GM23338 (cell line): ENCODE data around the gene GALNT6. TPM values are rescaled to one million over a fixed set of nuclear protein-coding genes. Genes with fewer than 3 reads are reported as not detected.

Source experiments
- ATAC-seq: fragments of 200-7000 bp; cut with Tn5 transposase; 3 replicates; pipeline ENCODE4 v1.9.1; 2020
- DNase-seq: peaks from one replicate; pipeline ENCODE4 v3.0.0-alpha.2; 2015; ENCODE audit warnings: low spot score
- H2AFZ ChIP-seq: fragments of 200-600 bp; sonication (generic); 2 replicates; pipeline ENCODE4 v1.8.0; 2016; ENCODE audit warnings: antibody characterized with exemption, mild to moderate bottlenecking, moderate library complexity
- H3F3A ChIP-seq: fragments of 200-600 bp; sonication (generic); replicated peaks from 2 replicates; pipeline ENCODE4 v1.8.0; 2017; ENCODE audit warnings: antibody characterized with exemption, mixed run types, low read depth
- H3K27ac ChIP-seq: fragments of 200-600 bp; sonication (generic); 2 replicates; pipeline ENCODE4 v1.6.1; 2016; ENCODE audit warnings: low read depth
- H3K27me3 ChIP-seq: fragments of 200-600 bp; sonication (generic); 2 replicates; pipeline ENCODE4 v1.8.0; 2016; ENCODE audit warnings: mild to moderate bottlenecking, mixed run types, moderate library complexity; ENCODE audit not compliant: insufficient read depth
- H3K36me3 ChIP-seq: fragments of 200-600 bp; sonication (generic); 2 replicates; pipeline ENCODE4 v1.8.0; 2016; ENCODE audit warnings: mild to moderate bottlenecking; ENCODE audit not compliant: insufficient read depth
- H3K4me1 ChIP-seq: fragments of 200-600 bp; sonication (generic); 2 replicates; pipeline ENCODE4 v1.8.0; 2016; ENCODE audit warnings: mild to moderate bottlenecking, moderate library complexity; ENCODE audit not compliant: insufficient read depth
- H3K4me2 ChIP-seq: fragments of 200-600 bp; sonication (generic); 2 replicates; pipeline ENCODE4 v1.7.1; 2017; ENCODE audit warnings: mixed run types
- H3K4me3 ChIP-seq: fragments of 200-600 bp; sonication (generic); 2 replicates; pipeline ENCODE4 v1.6.1; 2016; ENCODE audit warnings: mixed run types
- H3K79me2 ChIP-seq: fragments of 200-600 bp; sonication (generic); replicated peaks from 2 replicates; pipeline ENCODE4 v1.8.0; 2017; ENCODE audit warnings: mild to moderate bottlenecking; ENCODE audit not compliant: insufficient read depth
- H3K9me2 ChIP-seq: fragments of 200-600 bp; sonication (generic); 2 replicates; pipeline ENCODE4 v1.8.0; 2017; ENCODE audit not compliant: insufficient read depth
- H4K20me1 ChIP-seq: fragments of 200-600 bp; sonication (generic); replicated peaks from 2 replicates; pipeline ENCODE4 v1.8.0; 2017; ENCODE audit warnings: mild to moderate bottlenecking; ENCODE audit not compliant: insufficient read depth
- H3K27ac Mint-ChIP-seq: 2 replicates; pipeline ENCODE4 v1.8.0; 2020; ENCODE audit warnings: inconsistent platforms, mild to moderate bottlenecking, moderate library complexity, mixed read lengths
- H3K27me3 Mint-ChIP-seq: 3 replicates; pipeline ENCODE4 v1.8.0; 2022; ENCODE audit warnings: low read depth, mild to moderate bottlenecking, moderate library complexity, mixed read lengths, inconsistent platforms; ENCODE audit not compliant: insufficient read depth, poor library complexity
- H3K36me3 Mint-ChIP-seq: 3 replicates; pipeline ENCODE4 v1.8.0; 2021; ENCODE audit warnings: low read depth, mild to moderate bottlenecking, inconsistent platforms, moderate library complexity, mixed read lengths
- H3K4me1 Mint-ChIP-seq: 3 replicates; pipeline ENCODE4 v1.8.0; 2020; ENCODE audit warnings: mild to moderate bottlenecking, inconsistent platforms, mixed read lengths
- H3K4me3 Mint-ChIP-seq: 3 replicates; pipeline ENCODE4 v1.8.0; 2021; ENCODE audit warnings: moderate library complexity, mild to moderate bottlenecking, inconsistent platforms, mixed read lengths
- H3K9me3 Mint-ChIP-seq: 3 replicates; pipeline ENCODE4 v1.8.0; 2020; ENCODE audit warnings: moderate library complexity, mild to moderate bottlenecking, inconsistent platforms, mixed read lengths
- CREB1 ChIP-seq: fragments of 250-450 bp; sonication (Bioruptor Pico); IDR thresholded peaks from 2 replicates; pipeline ENCODE4 v1.5.0; 2020; ENCODE audit warnings: low read depth, mild to moderate bottlenecking, moderate library complexity
- CTCF ChIP-seq, 2 experiments: fragments of 200-600 bp in 1 of 2; sonication (generic) in 1 of 2; conservative IDR thresholded peaks; 2 replicates each; pipeline versions ENCODE4 v1.5.1 to v1.6.1; 2016 to 2017; ENCODE audit warnings: antibody characterized with exemption in 2 of 2, low read depth in 2 of 2, mild to moderate bottlenecking in 2 of 2, moderate library complexity in 1 of 2
- ETS1 ChIP-seq: IDR thresholded peaks from 2 replicates; pipeline ENCODE4 v1.6.1; 2016; ENCODE audit warnings: antibody characterized with exemption
- EZH2 ChIP-seq: fragments of 200-600 bp; sonication (generic); IDR thresholded peaks from one replicate; pipeline ENCODE4 v1.8.0; 2017; ENCODE audit warnings: antibody characterized with exemption, mild to moderate bottlenecking, low read depth; ENCODE audit not compliant: unreplicated experiment
- EZH2phosphoT487 ChIP-seq: fragments of 200-600 bp; sonication (generic); IDR thresholded peaks from one replicate; pipeline ENCODE4 v1.8.1; 2018; ENCODE audit warnings: antibody characterized with exemption; ENCODE audit not compliant: unreplicated experiment
- JUNB ChIP-seq: IDR thresholded peaks from one replicate; pipeline ENCODE4 v1.6.1; 2016; ENCODE audit warnings: antibody characterized with exemption; ENCODE audit not compliant: unreplicated experiment
- NANOG ChIP-seq: IDR thresholded peaks from 2 replicates; pipeline ENCODE4 v1.6.1; 2016; ENCODE audit warnings: antibody characterized with exemption, borderline replicate concordance
- POLR2AphosphoS5 ChIP-seq: IDR thresholded peaks from 2 replicates; pipeline ENCODE4 v1.6.1; 2016; ENCODE audit warnings: antibody characterized with exemption, low read depth
- STAT1 ChIP-seq: IDR thresholded peaks from one replicate; pipeline ENCODE4 v1.6.1; 2016; ENCODE audit warnings: antibody characterized with exemption; ENCODE audit not compliant: unreplicated experiment
- ZNF114 ChIP-seq: fragments of 250-450 bp; sonication (Bioruptor Pico); IDR thresholded peaks from 2 replicates; pipeline ENCODE4 v1.5.0; 2020; ENCODE audit warnings: mild to moderate bottlenecking, moderate library complexity
- ZNF331 ChIP-seq: fragments of 250-450 bp; sonication (Bioruptor Pico); IDR thresholded peaks from 2 replicates; pipeline ENCODE4 v1.5.0; 2020; ENCODE audit warnings: low read depth, mild to moderate bottlenecking, moderate library complexity
- ZNF462 ChIP-seq: fragments of 250-450 bp; sonication (Bioruptor Pico); IDR thresholded peaks from 2 replicates; pipeline ENCODE4 v1.5.0; 2020; ENCODE audit warnings: mild to moderate bottlenecking, moderate library complexity
- polyA plus RNA-seq: library from polyadenylated mRNA; unstranded; fragments of >200 nt; fragmentation: Nextera tagmentation; extraction: Ambion mirVana; gene quantifications from 2 replicates; pipeline ENCODE4 v1.2.1, GENCODE V29; 2016
- total RNA-seq: library from RNA; depleted of rRNA; stranded (reverse); fragments of >200 nt; shearing (Covaris generic); gene quantifications from 2 replicates; pipeline ENCODE4 v1.2.3, GENCODE V29; 2014

Gene GALNT6
- total and polyA plus RNA-seq, 2 experiments from 2014 or later: 8.1 to 18.6 TPM

DNA sequence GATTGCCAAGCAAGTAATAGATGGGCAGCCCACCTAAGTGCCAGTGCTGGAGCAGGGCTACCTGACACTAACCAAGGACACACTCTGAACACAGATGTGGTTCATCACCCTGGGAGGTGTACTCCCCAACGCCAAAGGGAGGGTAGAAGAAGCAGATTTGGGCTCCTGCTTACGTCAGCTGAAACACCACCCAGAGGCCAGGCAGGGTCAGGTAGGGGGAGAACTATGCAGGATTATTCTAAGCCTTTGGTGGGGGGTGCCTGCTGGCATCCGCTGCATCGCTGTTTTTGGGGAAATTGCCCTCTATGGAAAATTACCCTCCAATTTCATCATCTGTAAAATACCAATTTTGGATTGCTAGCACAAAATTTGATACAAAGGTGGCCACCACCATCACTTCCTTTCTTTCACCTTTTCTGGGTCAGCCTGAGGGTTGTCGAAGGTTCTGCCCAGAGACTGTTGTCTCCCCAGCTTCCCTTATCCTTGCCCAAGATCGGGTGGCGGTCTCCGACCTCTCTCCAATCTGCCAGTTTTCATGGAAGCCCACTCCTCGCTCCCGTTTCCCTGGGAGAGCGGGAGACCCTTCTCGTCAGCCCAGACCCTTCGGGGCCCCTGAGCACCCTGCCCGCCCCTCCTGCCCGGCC lies 67.8 kb downstream of the GALNT6 start:
- Histone ChIP-seq H3K9me2 (0 out of 2 replicates have a peak, but pooled peaks cover 2% of the 10 kb centered on the region), H3K4me3 (no peak overlapping the region), H3K4me1 (peaks cover 18% of the 10 kb centered on the region), H3F3A (0 out of 2 replicates have a peak, but pooled peaks cover 4% of the 10 kb centered on the region), H3K27me3 (no peaks in the 10 kb centered on the region), H3K79me2 (no peaks in the 10 kb centered on the region), H3K36me3 (no peaks in the 10 kb centered on the region), H4K20me1 (no peaks in the 10 kb centered on the region), H2AFZ (peak overlapping the region; percentile 74), H3K4me2 (no peak overlapping the region), H3K27ac (no peak overlapping the region)
- Mint-ChIP-seq H3K27me3 (peaks cover 2% of the 10 kb centered on the region), H3K36me3 (no peaks in the 10 kb centered on the region), H3K27ac (no peak overlapping the region), H3K4me1 (peaks cover 24% of the 10 kb centered on the region), H3K4me3 (no peak overlapping the region; the same call in 2 of the 3 replicates), H3K9me3 (no peaks in the 10 kb centered on the region)
- DNase-seq (no peak), ATAC-seq (no peak)
- TF ChIP-seq ZNF114 (CRISPR knock-in tag): no peak
- no peak for TF ChIP-seq NANOG
- TF ChIP-seq EZH2: no peak
- no peak for TF ChIP-seq ETS1
- TF ChIP-seq STAT1: no peak
- no peak for TF ChIP-seq EZH2phosphoT487
- TF ChIP-seq ZNF331 (CRISPR knock-in tag): no peak
- no peak for TF ChIP-seq CTCF (conservative IDR thresholded peaks at IDR 0.05; ENCODE audit: low read depth in 2 of 2)
- no peak for TF ChIP-seq JUNB

GRCh38 chr12:51322452-51322851 lies 68.8 kb downstream of the GALNT6 start:
- H3K79me2 ChIP-seq: no peaks in the 10 kb centered on the region
- H3K9me2 ChIP-seq: 0 out of 2 replicates have a peak, but pooled peaks cover 2% of the 10 kb centered on the region
- no peaks in the 10 kb centered on the region for H4K20me1 ChIP-seq
- H3K27me3 ChIP-seq: no peaks in the 10 kb centered on the region
- H3K36me3 Mint-ChIP-seq: no peaks in the 10 kb centered on the region
- 0 out of 2 replicates have a peak, but pooled peaks cover 4% of the 10 kb centered on the region for H3F3A ChIP-seq
- no peak overlapping the region for H3K27ac Mint-ChIP-seq
- H3K4me3 Mint-ChIP-seq: no peak overlapping the region
- ATAC-seq (no peak), DNase-seq (no peak)
- H3K4me1 Mint-ChIP-seq: peaks cover 24% of the 10 kb centered on the region
- peak overlapping the region; percentile 88; the same call in 1 of the 2 replicates for H2AFZ ChIP-seq
- no peak overlapping the region for H3K27ac ChIP-seq
- peaks cover 2% of the 10 kb centered on the region for H3K27me3 Mint-ChIP-seq
- H3K36me3 ChIP-seq: no peaks in the 10 kb centered on the region
- H3K4me3 ChIP-seq: no peak overlapping the region
- H3K4me2 ChIP-seq: no peak overlapping the region
- no peaks in the 10 kb centered on the region; the same call in 2 of the 3 replicates for H3K9me3 Mint-ChIP-seq
- peaks cover 19% of the 10 kb centered on the region for H3K4me1 ChIP-seq
- TF ChIP-seq POLR2AphosphoS5: no peak
- TF ChIP-seq CREB1 (CRISPR knock-in tag): no peak
- no peak for TF ChIP-seq EZH2
- no peak for TF ChIP-seq NANOG
- no peak for TF ChIP-seq ZNF462 (CRISPR knock-in tag)
- TF ChIP-seq ZNF331 (CRISPR knock-in tag): no peak
- TF ChIP-seq STAT1: no peak
